Measurements from ENCODE around the gene MND1.

GRCh38 chr4:153434190-153434589 lies 89.7 kb downstream of the MND1 start:
- no peak for TF ChIP-seq CTCF (conservative IDR thresholded peaks at IDR 0.05; ENCODE audit: low read length)
- no peak for TF ChIP-seq EZH2phosphoT487 (IDR thresholded peaks at IDR 0.05; ENCODE audit: borderline replicate concordance, low read depth, low read length)

Data from OCI-LY7 (cell line).